ENCODE data around the gene RBM12.

The RBM12 gene

DNA sequence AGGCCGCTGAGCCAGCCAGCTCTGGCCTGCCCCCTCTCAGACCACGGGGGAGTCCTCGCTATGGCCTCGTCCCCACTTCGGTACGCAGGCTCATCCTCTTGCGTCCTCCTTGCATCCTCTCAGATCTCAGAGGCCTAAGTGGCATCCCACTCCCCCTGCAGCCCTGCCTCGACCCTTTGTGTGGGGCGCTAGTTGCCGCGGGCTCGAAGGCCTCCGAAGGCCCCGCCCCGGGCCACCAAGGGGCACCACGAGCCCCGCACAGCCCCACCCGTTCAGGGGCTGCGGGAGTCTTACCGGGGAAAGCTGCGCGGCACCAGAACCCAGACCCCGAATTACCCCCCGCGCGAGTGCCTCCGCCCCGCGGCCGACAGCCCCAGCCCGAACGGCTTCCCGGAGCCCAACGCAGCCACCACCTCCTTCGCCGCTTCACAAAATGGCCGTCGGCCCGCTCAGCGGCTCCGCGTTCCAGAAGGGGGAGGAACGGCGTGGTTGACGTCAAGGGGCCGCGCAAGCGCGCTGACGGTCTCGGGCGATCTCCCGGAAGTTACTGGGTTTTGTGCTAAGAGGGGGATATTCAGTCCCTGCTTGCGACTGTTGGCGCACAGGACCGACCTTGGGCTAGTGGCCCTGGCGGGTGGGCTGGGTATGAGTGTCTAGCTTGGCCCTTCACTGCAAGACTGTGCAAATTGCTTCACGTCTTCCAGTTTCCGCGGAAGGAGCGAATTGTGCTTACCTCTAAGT is at the start of gene RBM12, which contains the start of gene CPNE1 (continued):
- TF ChIP-seq, protein P1, sequence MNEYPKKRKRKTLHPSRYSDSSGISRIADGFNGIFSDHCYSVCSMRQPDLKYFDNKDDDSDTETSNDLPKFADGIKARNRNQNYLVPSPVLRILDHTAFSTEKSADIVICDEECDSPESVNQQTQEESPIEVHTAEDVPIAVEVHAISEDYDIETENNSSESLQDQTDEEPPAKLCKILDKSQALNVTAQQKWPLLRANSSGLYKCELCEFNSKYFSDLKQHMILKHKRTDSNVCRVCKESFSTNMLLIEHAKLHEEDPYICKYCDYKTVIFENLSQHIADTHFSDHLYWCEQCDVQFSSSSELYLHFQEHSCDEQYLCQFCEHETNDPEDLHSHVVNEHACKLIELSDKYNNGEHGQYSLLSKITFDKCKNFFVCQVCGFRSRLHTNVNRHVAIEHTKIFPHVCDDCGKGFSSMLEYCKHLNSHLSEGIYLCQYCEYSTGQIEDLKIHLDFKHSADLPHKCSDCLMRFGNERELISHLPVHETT (tag by site-specific recombination; IDR thresholded peaks at IDR 0.05), result 0 out of 2 replicates have a peak, but pooled peaks have one; percentile 48
- TF ChIP-seq, protein P2, sequence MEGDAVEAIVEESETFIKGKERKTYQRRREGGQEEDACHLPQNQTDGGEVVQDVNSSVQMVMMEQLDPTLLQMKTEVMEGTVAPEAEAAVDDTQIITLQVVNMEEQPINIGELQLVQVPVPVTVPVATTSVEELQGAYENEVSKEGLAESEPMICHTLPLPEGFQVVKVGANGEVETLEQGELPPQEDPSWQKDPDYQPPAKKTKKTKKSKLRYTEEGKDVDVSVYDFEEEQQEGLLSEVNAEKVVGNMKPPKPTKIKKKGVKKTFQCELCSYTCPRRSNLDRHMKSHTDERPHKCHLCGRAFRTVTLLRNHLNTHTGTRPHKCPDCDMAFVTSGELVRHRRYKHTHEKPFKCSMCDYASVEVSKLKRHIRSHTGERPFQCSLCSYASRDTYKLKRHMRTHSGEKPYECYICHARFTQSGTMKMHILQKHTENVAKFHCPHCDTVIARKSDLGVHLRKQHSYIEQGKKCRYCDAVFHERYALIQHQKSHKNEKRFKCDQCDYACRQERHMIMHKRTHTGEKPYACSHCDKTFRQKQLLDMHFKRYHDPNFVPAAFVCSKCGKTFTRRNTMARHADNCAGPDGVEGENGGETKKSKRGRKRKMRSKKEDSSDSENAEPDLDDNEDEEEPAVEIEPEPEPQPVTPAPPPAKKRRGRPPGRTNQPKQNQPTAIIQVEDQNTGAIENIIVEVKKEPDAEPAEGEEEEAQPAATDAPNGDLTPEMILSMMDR (tag by site-specific recombination; IDR thresholded peaks at IDR 0.05), result peak; percentile 43; the same call in 1 of the 2 replicates
- no peak for TF ChIP-seq ZNF23 (tag by site-specific recombination; IDR thresholded peaks at IDR 0.05; ENCODE audit: borderline replicate concordance)
- TF ChIP-seq, protein P3, sequence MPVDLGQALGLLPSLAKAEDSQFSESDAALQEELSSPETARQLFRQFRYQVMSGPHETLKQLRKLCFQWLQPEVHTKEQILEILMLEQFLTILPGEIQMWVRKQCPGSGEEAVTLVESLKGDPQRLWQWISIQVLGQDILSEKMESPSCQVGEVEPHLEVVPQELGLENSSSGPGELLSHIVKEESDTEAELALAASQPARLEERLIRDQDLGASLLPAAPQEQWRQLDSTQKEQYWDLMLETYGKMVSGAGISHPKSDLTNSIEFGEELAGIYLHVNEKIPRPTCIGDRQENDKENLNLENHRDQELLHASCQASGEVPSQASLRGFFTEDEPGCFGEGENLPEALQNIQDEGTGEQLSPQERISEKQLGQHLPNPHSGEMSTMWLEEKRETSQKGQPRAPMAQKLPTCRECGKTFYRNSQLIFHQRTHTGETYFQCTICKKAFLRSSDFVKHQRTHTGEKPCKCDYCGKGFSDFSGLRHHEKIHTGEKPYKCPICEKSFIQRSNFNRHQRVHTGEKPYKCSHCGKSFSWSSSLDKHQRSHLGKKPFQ (tag by site-specific recombination; IDR thresholded peaks at IDR 0.05), result no peak; the same call in 1 of the 2 replicates
- peak; percentile 75 for TF ChIP-seq ZNF335 (tag by site-specific recombination; conservative IDR thresholded peaks at IDR 0.05)
- no peak for TF ChIP-seq ZNF140 (tag by site-specific recombination; IDR thresholded peaks at IDR 0.05)
- no peak for TF ChIP-seq MYNN (tag by site-specific recombination; IDR thresholded peaks at IDR 0.05; ENCODE audit: borderline replicate concordance)
- TF ChIP-seq, protein P4, sequence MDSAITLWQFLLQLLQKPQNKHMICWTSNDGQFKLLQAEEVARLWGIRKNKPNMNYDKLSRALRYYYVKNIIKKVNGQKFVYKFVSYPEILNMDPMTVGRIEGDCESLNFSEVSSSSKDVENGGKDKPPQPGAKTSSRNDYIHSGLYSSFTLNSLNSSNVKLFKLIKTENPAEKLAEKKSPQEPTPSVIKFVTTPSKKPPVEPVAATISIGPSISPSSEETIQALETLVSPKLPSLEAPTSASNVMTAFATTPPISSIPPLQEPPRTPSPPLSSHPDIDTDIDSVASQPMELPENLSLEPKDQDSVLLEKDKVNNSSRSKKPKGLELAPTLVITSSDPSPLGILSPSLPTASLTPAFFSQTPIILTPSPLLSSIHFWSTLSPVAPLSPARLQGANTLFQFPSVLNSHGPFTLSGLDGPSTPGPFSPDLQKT (IDR thresholded peaks at IDR 0.05; ENCODE audit: borderline replicate concordance, low read depth, low read length), result no peak
- TF ChIP-seq ZNF37A (tag by site-specific recombination; IDR thresholded peaks at IDR 0.05), result no peak
- no peak for TF ChIP-seq ZNF112 (tag by site-specific recombination; IDR thresholded peaks at IDR 0.05)
- TF ChIP-seq ZNF660 (tag by site-specific recombination; IDR thresholded peaks at IDR 0.05), result no peak
- TF ChIP-seq YY2 (tag by site-specific recombination; IDR thresholded peaks at IDR 0.05), result peak; percentile 75
- peak; percentile 69 for TF ChIP-seq ZNF24 (tag by site-specific recombination; IDR thresholded peaks at IDR 0.05)
- peak; percentile 55; the same call in 1 of the 2 replicates for TF ChIP-seq ZBTB20 (tag by site-specific recombination; IDR thresholded peaks at IDR 0.05)
- TF ChIP-seq, protein P5, sequence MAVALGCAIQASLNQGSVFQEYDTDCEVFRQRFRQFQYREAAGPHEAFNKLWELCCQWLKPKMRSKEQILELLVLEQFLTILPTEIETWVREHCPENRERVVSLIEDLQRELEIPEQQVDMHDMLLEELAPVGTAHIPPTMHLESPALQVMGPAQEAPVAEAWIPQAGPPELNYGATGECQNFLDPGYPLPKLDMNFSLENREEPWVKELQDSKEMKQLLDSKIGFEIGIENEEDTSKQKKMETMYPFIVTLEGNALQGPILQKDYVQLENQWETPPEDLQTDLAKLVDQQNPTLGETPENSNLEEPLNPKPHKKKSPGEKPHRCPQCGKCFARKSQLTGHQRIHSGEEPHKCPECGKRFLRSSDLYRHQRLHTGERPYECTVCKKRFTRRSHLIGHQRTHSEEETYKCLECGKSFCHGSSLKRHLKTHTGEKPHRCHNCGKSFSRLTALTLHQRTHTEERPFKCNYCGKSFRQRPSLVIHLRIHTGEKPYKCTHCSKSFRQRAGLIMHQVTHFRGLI (tag by site-specific recombination; IDR thresholded peaks at IDR 0.05), result peak; percentile 82
- TF ChIP-seq ZSCAN23 (tag by site-specific recombination; IDR thresholded peaks at IDR 0.05), result no peak
- TF ChIP-seq ZNF585B (tag by site-specific recombination; IDR thresholded peaks at IDR 0.05), result no peak
- peak; percentile 83; the same call in 1 of the 2 replicates for TF ChIP-seq OVOL3 (tag by site-specific recombination; IDR thresholded peaks at IDR 0.05)
- 0 out of 2 replicates have a peak, but pooled peaks have one; percentile 11 for TF ChIP-seq ZNF138 (tag by site-specific recombination; IDR thresholded peaks at IDR 0.05; ENCODE audit: borderline replicate concordance)
- TF ChIP-seq ZFP69B (tag by site-specific recombination; IDR thresholded peaks at IDR 0.05), result 0 out of 2 replicates have a peak, but pooled peaks have one; percentile 40
- no peak for TF ChIP-seq ZNF677 (tag by site-specific recombination; IDR thresholded peaks at IDR 0.05)
- no peak for TF ChIP-seq ZNF302 (tag by site-specific recombination; IDR thresholded peaks at IDR 0.05; ENCODE audit: low read depth)
- TF ChIP-seq ZNF169 (tag by site-specific recombination; IDR thresholded peaks at IDR 0.05), result no peak
- no peak for TF ChIP-seq ZNF354C (tag by site-specific recombination; IDR thresholded peaks at IDR 0.05; ENCODE audit: borderline replicate concordance, low read depth)
- TF ChIP-seq ZNF654 (tag by site-specific recombination; IDR thresholded peaks at IDR 0.05; ENCODE audit: low read depth), result no peak
- 0 out of 2 replicates have a peak, but pooled peaks have one; percentile 11 for TF ChIP-seq ZSCAN16 (tag by site-specific recombination; IDR thresholded peaks at IDR 0.05)
- no peak; the same call in 1 of the 2 replicates for TF ChIP-seq ZNF561 (tag by site-specific recombination; IDR thresholded peaks at IDR 0.05; ENCODE audit: borderline replicate concordance)
- no peak for TF ChIP-seq ZNF624 (tag by site-specific recombination; IDR thresholded peaks at IDR 0.05)
- TF ChIP-seq, protein P6, sequence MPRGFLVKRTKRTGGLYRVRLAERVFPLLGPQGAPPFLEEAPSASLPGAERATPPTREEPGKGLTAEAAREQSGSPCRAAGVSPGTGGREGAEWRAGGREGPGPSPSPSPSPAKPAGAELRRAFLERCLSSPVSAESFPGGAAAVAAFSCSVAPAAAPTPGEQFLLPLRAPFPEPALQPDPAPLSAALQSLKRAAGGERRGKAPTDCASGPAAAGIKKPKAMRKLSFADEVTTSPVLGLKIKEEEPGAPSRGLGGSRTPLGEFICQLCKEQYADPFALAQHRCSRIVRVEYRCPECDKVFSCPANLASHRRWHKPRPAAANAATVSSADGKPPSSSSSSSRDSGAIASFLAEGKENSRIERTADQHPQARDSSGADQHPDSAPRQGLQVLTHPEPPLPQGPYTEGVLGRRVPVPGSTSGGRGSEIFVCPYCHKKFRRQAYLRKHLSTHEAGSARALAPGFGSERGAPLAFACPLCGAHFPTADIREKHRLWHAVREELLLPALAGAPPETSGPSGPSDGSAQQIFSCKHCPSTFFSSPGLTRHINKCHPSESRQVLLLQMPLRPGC (tag by site-specific recombination; IDR thresholded peaks at IDR 0.05), result peak; percentile 80
- no peak for TF ChIP-seq ZNF558 (tag by site-specific recombination; IDR thresholded peaks at IDR 0.05)
- TF ChIP-seq HOXA7 (CRISPR knock-in tag; IDR thresholded peaks at IDR 0.05; ENCODE audit: borderline replicate concordance), result no peak
- TF ChIP-seq ZNF777 (tag by site-specific recombination; IDR thresholded peaks at IDR 0.05; ENCODE audit: borderline replicate concordance), result no peak

All from HEK293 (cell line).